IMR-90 (cell line): ENCODE data around the gene NDUFAF2. TPM values are rescaled to one million over a fixed set of nuclear protein-coding genes. Genes with fewer than 3 reads are reported as not detected.

ENCODE experiments used
- ATAC-seq: fragments of 200-7000 bp; cut with Tn5 transposase; 2 replicates; pipeline ENCODE4 v1.9.1; 2020; ENCODE audit warnings: low read depth, mild to moderate bottlenecking, moderate library complexity
- BruUV-seq: library from RNA; stranded (reverse); fragments of 400-500 nt; replicated peaks from 2 replicates; lab custom pipeline; 2021; lab: Mats Ljungman, UMichigan
- CTCF ChIA-PET: fragments of 300-600 bp; formaldehyde crosslinking; extraction: SDS; loops from one replicate; lab custom pipeline; 2021; ENCODE audit warnings: antibody characterized with exemption; lab: Yijun Ruan, JAX
- POLR2A ChIA-PET: fragments of 300-600 bp; sonication (Branson Sonifier 250); formaldehyde crosslinking; loops from one replicate; lab custom pipeline; 2022; ENCODE audit warnings: antibody characterized with exemption; ENCODE audit not compliant: unreplicated experiment; lab: Charles Lee
- DNase-seq: peaks from one replicate; pipeline ENCODE4 v3.0.0; 2013
- H2AFZ ChIP-seq: replicated peaks from 2 replicates; pipeline ENCODE3; 2013; ENCODE audit warnings: low read length, mild to moderate bottlenecking; ENCODE audit not compliant: poor library complexity
- H2AK5ac ChIP-seq: 2 replicates; pipeline ENCODE4 v1.6.1; 2013; ENCODE audit warnings: low read depth, low read length, inconsistent platforms
- H2AK9ac ChIP-seq: replicated peaks from 2 replicates; pipeline ENCODE3; 2013; ENCODE audit warnings: mild to moderate bottlenecking, low read depth, low read length, moderate library complexity; ENCODE audit not compliant: poor library complexity
- H2BK120ac ChIP-seq: 2 replicates; pipeline ENCODE4 v1.6.1; 2013; ENCODE audit warnings: low read depth, low read length, inconsistent platforms
- H2BK15ac ChIP-seq: 3 replicates; pipeline ENCODE4 v1.6.1; 2013; ENCODE audit warnings: low read depth, low read length, inconsistent platforms
- H2BK20ac ChIP-seq: 2 replicates; pipeline ENCODE4 v1.6.1; 2013; ENCODE audit warnings: low read depth, mild to moderate bottlenecking, inconsistent platforms, low read length, moderate library complexity
- H2BK5ac ChIP-seq: 2 replicates; pipeline ENCODE4 v1.6.1; 2013; ENCODE audit warnings: mild to moderate bottlenecking, low read depth, low read length, inconsistent platforms; ENCODE audit not compliant: poor library complexity, severe bottlenecking
- H3K14ac ChIP-seq: replicated peaks from 2 replicates; pipeline ENCODE4 v1.6.1; 2013; ENCODE audit warnings: low read depth, low read length, inconsistent platforms
- H3K18ac ChIP-seq: 2 replicates; pipeline ENCODE4 v1.6.1; 2013; ENCODE audit warnings: low read depth, low read length, control low read depth
- H3K23ac ChIP-seq: 2 replicates; pipeline ENCODE4 v1.6.1; 2013; ENCODE audit warnings: low read depth, low read length, inconsistent platforms
- H3K27ac ChIP-seq: 2 replicates; pipeline ENCODE4 v1.5.1; 2013; ENCODE audit warnings: mild to moderate bottlenecking, control low read depth, low read length; ENCODE audit not compliant: insufficient read depth
- H3K27me3 ChIP-seq: 2 replicates; pipeline ENCODE4 v1.6.1; 2013; ENCODE audit warnings: low read length; ENCODE audit not compliant: control insufficient read depth, insufficient read depth
- H3K36me3 ChIP-seq: 2 replicates; pipeline ENCODE4 v1.6.1; 2013; ENCODE audit warnings: low read length, mixed read lengths; ENCODE audit not compliant: control insufficient read depth, insufficient read depth
- H3K4ac ChIP-seq: 2 replicates; pipeline ENCODE4 v1.6.1; 2013; ENCODE audit warnings: low read depth, low read length, inconsistent platforms
- H3K4me1 ChIP-seq: 2 replicates; pipeline ENCODE4 v1.6.1; 2013; ENCODE audit warnings: low read length, mixed read lengths; ENCODE audit not compliant: control insufficient read depth, insufficient read depth
- H3K4me2 ChIP-seq: 2 replicates; pipeline ENCODE4 v1.6.1; 2013; ENCODE audit warnings: low read depth, mild to moderate bottlenecking, control low read depth, low read length, moderate library complexity
- H3K4me3 ChIP-seq: 2 replicates; pipeline ENCODE4 v1.5.1; 2013; ENCODE audit warnings: low read depth, mild to moderate bottlenecking, control low read depth, low read length, moderate library complexity; ENCODE audit not compliant: insufficient read depth
- H3K56ac ChIP-seq: 2 replicates; pipeline ENCODE4 v1.6.1; 2013; ENCODE audit warnings: low read length, inconsistent platforms; ENCODE audit not compliant: insufficient read depth; ENCODE audit errors: extremely low read depth
- H3K79me1 ChIP-seq, 2 experiments: 2 replicates each; pipeline ENCODE4 v1.6.1; 2013; ENCODE audit warnings: low read length in 2 of 2, inconsistent platforms in 1 of 2, low read depth in 1 of 2
- H3K9ac ChIP-seq: 2 replicates; pipeline ENCODE4 v1.6.1; 2013; ENCODE audit warnings: low read depth, low read length, control low read depth
- H3K9me1 ChIP-seq: 2 replicates; pipeline ENCODE4 v1.6.1; 2013; ENCODE audit warnings: low read length, inconsistent platforms; ENCODE audit not compliant: insufficient read depth
- H3K9me3 ChIP-seq: 2 replicates; pipeline ENCODE4 v1.6.1; 2013; ENCODE audit warnings: low read length; ENCODE audit not compliant: control insufficient read depth, insufficient read depth
- H4K20me1 ChIP-seq: 2 replicates; pipeline ENCODE4 v1.6.1; 2013; ENCODE audit warnings: low read length, inconsistent platforms; ENCODE audit not compliant: insufficient read depth
- H4K5ac ChIP-seq: 2 replicates; pipeline ENCODE4 v1.6.1; 2013; ENCODE audit warnings: mild to moderate bottlenecking, low read depth, low read length, control low read depth
- H4K8ac ChIP-seq, 2 experiments: 2 replicates each; pipeline ENCODE4 v1.6.1; 2013; ENCODE audit warnings: low read depth in 2 of 2, low read length in 2 of 2, control low read depth in 1 of 2, inconsistent platforms in 1 of 2
- H4K91ac ChIP-seq: 2 replicates; pipeline ENCODE4 v1.6.1; 2013; ENCODE audit warnings: low read depth, low read length, inconsistent platforms; ENCODE audit not compliant: insufficient read depth
- BHLHE40 ChIP-seq: fragments of 150-350 bp; IDR thresholded peaks from 2 replicates; pipeline ENCODE4 v1.6.1; 2016; ENCODE audit warnings: mild to moderate bottlenecking, low read depth, low read length
- CEBPB ChIP-seq: IDR thresholded peaks from 2 replicates; pipeline ENCODE4 v1.6.1; 2012; ENCODE audit warnings: low read depth, low read length, improper control_type of control experiment
- CHD1 ChIP-seq: IDR thresholded peaks from 2 replicates; pipeline ENCODE4 v1.6.1; 2012; ENCODE audit warnings: low read depth, low read length, improper control_type of control experiment
- CTCF ChIP-seq: conservative IDR thresholded peaks from 2 replicates; pipeline ENCODE4 v1.5.1; 2012; ENCODE audit warnings: mild to moderate bottlenecking, low read depth, low read length, improper control_type of control experiment
- ELK1 ChIP-seq: fragments of 150-350 bp; IDR thresholded peaks from 2 replicates; pipeline ENCODE4 v1.6.1; 2016; ENCODE audit warnings: low read depth, mild to moderate bottlenecking, low read length, moderate library complexity, borderline replicate concordance
- FOS ChIP-seq: fragments of 150-350 bp; IDR thresholded peaks from 2 replicates; pipeline ENCODE4 v1.6.1; 2016; ENCODE audit warnings: low read depth, low read length
- MAZ ChIP-seq: IDR thresholded peaks from 2 replicates; pipeline ENCODE4 v1.6.1; 2012; ENCODE audit warnings: low read depth, mild to moderate bottlenecking, low read length, improper control_type of control experiment, moderate library complexity, borderline replicate concordance
- MXI1 ChIP-seq: IDR thresholded peaks from 2 replicates; pipeline ENCODE4 v1.6.1; 2012; ENCODE audit warnings: low read depth, mild to moderate bottlenecking, low read length, moderate library complexity, borderline replicate concordance
- NFE2L2 ChIP-seq: fragments of 150-350 bp; IDR thresholded peaks from 2 replicates; pipeline ENCODE4 v1.6.1; 2016; ENCODE audit warnings: low read depth, mild to moderate bottlenecking, low read length
- POLR2A ChIP-seq: IDR thresholded peaks from 2 replicates; pipeline ENCODE4 v1.6.1; 2012; ENCODE audit warnings: mild to moderate bottlenecking, low read depth, low read length
- RCOR1 ChIP-seq: IDR thresholded peaks from 2 replicates; pipeline ENCODE4 v1.6.1; 2012; ENCODE audit warnings: mild to moderate bottlenecking, low read length, improper control_type of control experiment; ENCODE audit not compliant: insufficient replicate concordance
- RFX5 ChIP-seq: IDR thresholded peaks from 2 replicates; pipeline ENCODE4 v1.8.0; 2012; ENCODE audit warnings: low read depth, mild to moderate bottlenecking, low read length, moderate library complexity
- SMC3 ChIP-seq: fragments of 150-350 bp; IDR thresholded peaks from 2 replicates; pipeline ENCODE4 v1.6.1; 2016; ENCODE audit warnings: low read depth, mild to moderate bottlenecking, antibody characterized with exemption, low read length, moderate library complexity
- USF2 ChIP-seq: fragments of 150-350 bp; IDR thresholded peaks from 2 replicates; pipeline ENCODE4 v1.6.1; 2017; ENCODE audit warnings: mild to moderate bottlenecking, antibody characterized with exemption, low read length, low read depth
- dilution Hi-C: fragments of 300-500 bp; cut with HindIII; formaldehyde crosslinking; loops from one replicate; pipeline ENCODE4 v1.14.3; 2018; ENCODE audit warnings: low sequenced_read_pairs; ENCODE audit not compliant: unreplicated experiment
- in situ Hi-C: fragments of 300-500 bp; cut with MboI; formaldehyde crosslinking; loops from 3 replicates; pipeline ENCODE4 v1.14.3; 2019; ENCODE audit warnings: low sequenced_read_pairs, inconsistent platforms, mixed read lengths
- intact Hi-C: fragments of 100-400 bp; cut with micrococcal nuclease; formaldehyde crosslinking; loops from 2 replicates; pipeline ENCODE4 v1.10.0; 2022
- polyA plus RNA-seq, 3 experiments: library from polyadenylated mRNA; depleted of rRNA; stranded (reverse); fragments of >200 nt; gene quantifications; 2 replicates each; pipeline ENCODE4 v1.2.3, GENCODE V29; 2012; ENCODE audit warnings: low replicate concordance in 1 of 3
- total RNA-seq: library from RNA; depleted of rRNA; stranded (reverse); fragments of >200 nt; gene quantifications from 2 replicates; pipeline ENCODE4 v1.2.3, GENCODE V29; 2012

Gene NDUFAF2
- total and polyA plus RNA-seq, 2 of the 4 experiments (the other 2 are of a cell fraction), result 11.8 to 24.7 TPM

GRCh38 chr5:61000887-61001286, 55.9 kb downstream of the NDUFAF2 start:
- Histone ChIP-seq H3K4me2 (no peak overlapping the region), H2AK5ac (no peak overlapping the region), H3K14ac (no peak overlapping the region), H2BK20ac (no peak overlapping the region), H3K4ac (no peak overlapping the region), H3K27me3 (no peaks in the 10 kb centered on the region), H3K9ac (no peak overlapping the region), H3K4me1 (no peaks in the 10 kb centered on the region), H2AK9ac (no peak overlapping the region), H4K20me1 (0 out of 2 replicates have a peak, but pooled peaks cover 7% of the 10 kb centered on the region), H3K9me1 (0 out of 2 replicates have a peak, but pooled peaks cover 4% of the 10 kb centered on the region), H3K9me3 (no peaks in the 10 kb centered on the region), H3K56ac (no peak overlapping the region), H4K5ac (no peak overlapping the region), H3K79me1 (peaks cover 7 to 13% of the 10 kb centered on the region in 2 experiments), H3K4me3 (no peak overlapping the region), H2BK120ac (no peak overlapping the region), H3K18ac (no peak overlapping the region), H3K23ac (no peak overlapping the region), H2AFZ (no peak overlapping the region), H2BK15ac (no peak overlapping the region), H4K8ac (no peak overlapping the region), H3K27ac (no peak overlapping the region), H4K91ac (no peak overlapping the region), H3K36me3 (no peaks in the 10 kb centered on the region), H2BK5ac (no peak overlapping the region)
- peak; percentile 15 for DNase-seq
- in situ Hi-C loops, result no loop called here
- BruUV-seq, result no TSS peak
- dilution Hi-C loops, result no loop called here
- TF ChIP-seq CEBPB (no peak), MAZ (no peak), ELK1 (no peak), NFE2L2 (no peak), MXI1 (no peak), RFX5 (no peak), CHD1 (no peak), CTCF (no peak), BHLHE40 (no peak), FOS (no peak), RCOR1 (no peak), POLR2A (no peak), USF2 (no peak), SMC3 (no peak)
- ChIA-PET POLR2A (no interaction called here), CTCF (no interaction called here)
- ATAC-seq, result peak; percentile 64; the same call in 1 of the 2 replicates
- intact Hi-C loops, result no loop called here
